ENCODE data around the gene CCNDBP1. TPM values are rescaled to one million over a fixed set of nuclear protein-coding genes. Genes with fewer than 3 reads are reported as not detected.

The CCNDBP1 gene
- total RNA-seq, 5 donors from 2014 or later (not counting 1 experiment from before 2014, with no cell fraction given): 91.3 to 103 (median 102) TPM

GRCh38 chr15:43238671-43239131, 53.5 kb downstream of the CCNDBP1 start:
- peaks cover 0 to 1% (median 0%) of the 10 kb centered on the region in 3 donors for H3K4me1 Mint-ChIP-seq
- no peaks in the 10 kb centered on the region for H3K36me3 Mint-ChIP-seq
- H3K27ac ChIP-seq (ENCODE audit: low read length): no peak overlapping the region
- H3K27ac Mint-ChIP-seq: no peak overlapping the region
- H3K36me3 ChIP-seq (ENCODE audit: control insufficient read depth in 2 of 2, extremely low read depth in 1 of 2, insufficient read depth in 1 of 2, low read length in 1 of 2): no peaks in the 10 kb centered on the region
- H3K27me3 ChIP-seq (replicated peaks in 1 of 2; ENCODE audit: control insufficient read depth in 2 of 2, extremely low read depth in 1 of 2, insufficient read depth in 2 of 2, low read length in 1 of 2): peaks cover 0 to 28% of the 10 kb centered on the region in 2 experiments
- no peak overlapping the region for H3K4me3 Mint-ChIP-seq
- 68% methylated on average over 8 of the region's 10 CpGs for WGBS (ENCODE audit: insufficient coverage)
- H3K4me3 ChIP-seq (ENCODE audit: control insufficient read depth in 1 of 2, extremely low read depth in 1 of 2, low read length in 1 of 2): no peak overlapping the region
- POLR2A ChIA-PET: no interaction called here
- no peaks in the 10 kb centered on the region for H3K4me1 ChIP-seq (ENCODE audit: control insufficient read depth in 1 of 2, extremely low read depth in 1 of 2, insufficient read depth in 2 of 2, low read length in 2 of 2)
- H3K27me3 Mint-ChIP-seq: peaks cover 11 to 13% of the 10 kb centered on the region in 2 donors
- no peaks in the 10 kb centered on the region for H3K9me3 Mint-ChIP-seq
- no peak for ATAC-seq (replicated peaks in 1 of 4)
- no peaks in the 10 kb centered on the region for H3K9me3 ChIP-seq
- CTCF ChIA-PET: no interaction called here
- DNase-seq: no peak

DNA sequence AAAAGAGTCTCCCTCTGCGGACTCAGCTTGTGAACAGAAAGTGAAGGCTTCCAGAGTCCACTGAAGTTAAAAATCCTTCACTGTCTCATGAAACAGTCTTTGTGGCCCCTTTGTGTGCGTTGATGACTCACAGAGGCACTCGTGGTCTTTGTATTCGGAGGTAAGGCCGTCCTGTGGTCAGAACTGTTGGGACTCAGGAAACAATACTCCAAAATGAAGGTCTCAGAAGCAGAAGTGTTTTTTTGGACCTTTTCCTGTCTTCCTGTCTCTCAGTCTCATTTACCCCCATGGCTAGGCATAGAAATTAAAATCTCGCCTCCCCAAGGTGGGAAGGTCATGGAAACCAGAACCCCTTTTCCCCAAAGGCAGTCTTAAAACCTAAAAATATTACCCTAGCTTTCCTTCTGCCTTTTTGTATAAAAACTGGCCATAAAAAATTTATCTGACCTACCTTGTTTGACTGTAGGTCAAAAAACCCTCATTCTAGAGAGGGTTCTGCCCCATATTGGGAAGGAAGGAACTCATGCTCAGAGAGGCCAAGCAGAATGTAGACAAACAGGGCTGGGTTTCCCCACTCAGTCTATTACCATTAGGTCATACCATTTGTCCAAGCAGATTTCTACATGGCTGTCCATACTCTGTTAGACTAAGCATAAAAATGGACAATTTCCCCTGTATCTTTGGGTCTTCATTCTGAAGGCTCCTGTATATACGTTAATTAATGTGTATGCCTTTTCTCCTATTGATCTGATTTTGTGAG, 54.7 kb downstream of the CCNDBP1 start:
- WGBS (ENCODE audit: insufficient coverage): 45% methylated on average over 5 of the region's 7 CpGs
- peaks cover 10 to 16% of the 10 kb centered on the region in 2 donors for H3K27me3 Mint-ChIP-seq
- H3K27ac Mint-ChIP-seq: no peak overlapping the region
- no peak for ATAC-seq (replicated peaks in 1 of 4)
- no peaks in the 10 kb centered on the region for H3K9me3 Mint-ChIP-seq
- H3K4me3 ChIP-seq (ENCODE audit: control insufficient read depth in 1 of 2, extremely low read depth in 1 of 2, low read length in 1 of 2): no peak overlapping the region
- POLR2A ChIA-PET: no interaction called here
- peaks cover 0 to 28% of the 10 kb centered on the region in 2 experiments for H3K27me3 ChIP-seq (replicated peaks in 1 of 2; ENCODE audit: control insufficient read depth in 2 of 2, extremely low read depth in 1 of 2, insufficient read depth in 2 of 2, low read length in 1 of 2)
- DNase-seq: no peak
- no peaks in the 10 kb centered on the region for H3K4me1 ChIP-seq (ENCODE audit: control insufficient read depth in 1 of 2, extremely low read depth in 1 of 2, insufficient read depth in 2 of 2, low read length in 2 of 2)
- H3K4me1 Mint-ChIP-seq: peaks cover 0 to 1% (median 0%) of the 10 kb centered on the region in 3 donors
- CTCF ChIA-PET: interaction anchor here in 1 of 2 donors (0.6 kb wide), 1 partner anchor 15 kb away, joined by 10 read pairs; no protein-coding TSS in a partner anchor
- no peaks in the 10 kb centered on the region for H3K36me3 Mint-ChIP-seq
- no peaks in the 10 kb centered on the region for H3K36me3 ChIP-seq (ENCODE audit: control insufficient read depth in 2 of 2, extremely low read depth in 1 of 2, insufficient read depth in 1 of 2, low read length in 1 of 2)
- no peak overlapping the region for H3K27ac ChIP-seq (ENCODE audit: low read length)
- H3K4me3 Mint-ChIP-seq: no peak overlapping the region
- no peaks in the 10 kb centered on the region for H3K9me3 ChIP-seq

GRCh38 chr15:43241100-43241499, 55.9 kb downstream of the CCNDBP1 start:
- peaks cover 5 to 16% of the 10 kb centered on the region in 2 donors for H3K27me3 Mint-ChIP-seq
- Histone ChIP-seq H3K27me3 (replicated peaks in 1 of 2; ENCODE audit: control insufficient read depth in 2 of 2, extremely low read depth in 1 of 2, insufficient read depth in 2 of 2, low read length in 1 of 2) (peaks cover 0 to 22% of the 10 kb centered on the region in 2 experiments), H3K4me1 (ENCODE audit: control insufficient read depth in 1 of 2, extremely low read depth in 1 of 2, insufficient read depth in 2 of 2, low read length in 2 of 2) (no peaks in the 10 kb centered on the region), H3K36me3 (ENCODE audit: control insufficient read depth in 2 of 2, extremely low read depth in 1 of 2, insufficient read depth in 1 of 2, low read length in 1 of 2) (no peaks in the 10 kb centered on the region), H3K9me3 (no peaks in the 10 kb centered on the region), H3K27ac (ENCODE audit: low read length) (no peak overlapping the region), H3K4me3 (ENCODE audit: control insufficient read depth in 1 of 2, extremely low read depth in 1 of 2, low read length in 1 of 2) (no peak overlapping the region)
- H3K4me3 Mint-ChIP-seq: no peak overlapping the region
- peaks cover 0 to 1% (median 0%) of the 10 kb centered on the region in 3 donors for H3K4me1 Mint-ChIP-seq
- ATAC-seq (replicated peaks in 1 of 4) (no peak), DNase-seq (no peak)
- CTCF ChIA-PET: no interaction called here
- H3K36me3 Mint-ChIP-seq: no peaks in the 10 kb centered on the region
- no peak overlapping the region for H3K27ac Mint-ChIP-seq
- no peaks in the 10 kb centered on the region for H3K9me3 Mint-ChIP-seq
- WGBS (ENCODE audit: insufficient coverage): no CpG with 5 or more reads among the region's 1 CpG
- POLR2A ChIA-PET: no interaction called here

GRCh38 chr15:43242616-43243015, 57.4 kb downstream of the CCNDBP1 start:
- Mint-ChIP-seq H3K27me3 (peaks cover 3 to 15% of the 10 kb centered on the region in 2 donors), H3K36me3 (no peaks in the 10 kb centered on the region), H3K27ac (no peak overlapping the region), H3K4me3 (no peak overlapping the region), H3K9me3 (no peaks in the 10 kb centered on the region), H3K4me1 (peaks cover 0 to 5% (median 1%) of the 10 kb centered on the region in 3 donors)
- no peaks in the 10 kb centered on the region for H3K4me1 ChIP-seq (ENCODE audit: control insufficient read depth in 1 of 2, extremely low read depth in 1 of 2, insufficient read depth in 2 of 2, low read length in 2 of 2)
- no peaks in the 10 kb centered on the region for H3K9me3 ChIP-seq
- no peaks in the 10 kb centered on the region for H3K36me3 ChIP-seq (ENCODE audit: control insufficient read depth in 2 of 2, extremely low read depth in 1 of 2, insufficient read depth in 1 of 2, low read length in 1 of 2)
- CTCF ChIA-PET: no interaction called here
- H3K27ac ChIP-seq (ENCODE audit: low read length): no peak overlapping the region
- DNase-seq: no peak
- H3K27me3 ChIP-seq (replicated peaks in 1 of 2; ENCODE audit: control insufficient read depth in 2 of 2, extremely low read depth in 1 of 2, insufficient read depth in 2 of 2, low read length in 1 of 2): peaks cover 0 to 19% of the 10 kb centered on the region in 2 experiments
- POLR2A ChIA-PET: interaction anchor here in 1 of 2 donors (0.7 kb wide), 1 partner anchor 39 kb away, joined by 3 read pairs; no protein-coding TSS in a partner anchor
- WGBS (ENCODE audit: insufficient coverage): no CpG with 5 or more reads among the region's 5 CpGs
- no peak for ATAC-seq (replicated peaks in 1 of 4)
- H3K4me3 ChIP-seq (ENCODE audit: control insufficient read depth in 1 of 2, extremely low read depth in 1 of 2, low read length in 1 of 2): no peak overlapping the region

DNA sequence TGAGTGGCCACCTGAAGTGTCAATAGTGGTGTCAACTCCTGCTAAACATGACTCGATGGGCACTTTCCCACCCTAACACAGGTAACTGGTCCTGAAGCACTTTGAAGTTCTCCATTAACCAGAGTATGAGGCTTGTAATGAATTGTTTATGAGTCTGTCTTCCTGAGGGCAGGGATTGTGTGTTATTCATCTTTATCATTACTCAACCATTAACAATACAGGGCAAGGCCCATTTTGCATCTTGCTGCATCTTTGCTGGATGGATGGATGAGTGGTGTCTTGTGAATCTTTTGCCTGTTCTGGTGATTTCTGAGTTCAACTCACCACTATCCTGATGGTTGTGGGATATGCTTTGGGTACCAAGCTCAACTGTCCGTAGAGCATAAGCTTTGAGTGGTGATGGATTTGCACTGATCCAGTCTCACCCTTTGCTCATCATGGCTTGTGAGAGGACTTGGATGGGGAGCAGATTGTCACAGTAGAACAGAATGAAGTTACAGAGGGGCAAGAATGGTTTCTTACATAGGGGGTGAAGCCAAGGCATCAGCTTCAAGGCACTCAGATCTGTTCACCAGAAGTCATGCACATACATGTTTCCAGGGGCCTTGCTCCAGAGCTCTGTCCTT, 57.9 kb downstream of the CCNDBP1 start:
- Histone ChIP-seq H3K36me3 (ENCODE audit: control insufficient read depth in 2 of 2, extremely low read depth in 1 of 2, insufficient read depth in 1 of 2, low read length in 1 of 2) (no peaks in the 10 kb centered on the region), H3K4me1 (ENCODE audit: control insufficient read depth in 1 of 2, extremely low read depth in 1 of 2, insufficient read depth in 2 of 2, low read length in 2 of 2) (no peaks in the 10 kb centered on the region), H3K27me3 (replicated peaks in 1 of 2; ENCODE audit: control insufficient read depth in 2 of 2, extremely low read depth in 1 of 2, insufficient read depth in 2 of 2, low read length in 1 of 2) (peaks cover 0 to 14% of the 10 kb centered on the region in 2 experiments), H3K9me3 (no peaks in the 10 kb centered on the region), H3K4me3 (ENCODE audit: control insufficient read depth in 1 of 2, extremely low read depth in 1 of 2, low read length in 1 of 2) (no peak overlapping the region), H3K27ac (ENCODE audit: low read length) (no peak overlapping the region)
- no peaks in the 10 kb centered on the region for H3K36me3 Mint-ChIP-seq
- CTCF ChIA-PET: no interaction called here
- POLR2A ChIA-PET: no interaction called here
- no peak overlapping the region for H3K4me3 Mint-ChIP-seq
- H3K27ac Mint-ChIP-seq: no peak overlapping the region
- WGBS (ENCODE audit: insufficient coverage): 83% methylated on average over 1 of the region's 2 CpGs
- H3K4me1 Mint-ChIP-seq: peaks cover 0 to 5% (median 1%) of the 10 kb centered on the region in 3 donors
- no peak for ATAC-seq (replicated peaks in 1 of 4)
- H3K27me3 Mint-ChIP-seq: peaks cover 3 to 10% of the 10 kb centered on the region in 2 donors
- H3K9me3 Mint-ChIP-seq: no peaks in the 10 kb centered on the region
- DNase-seq: no peak

DNA sequence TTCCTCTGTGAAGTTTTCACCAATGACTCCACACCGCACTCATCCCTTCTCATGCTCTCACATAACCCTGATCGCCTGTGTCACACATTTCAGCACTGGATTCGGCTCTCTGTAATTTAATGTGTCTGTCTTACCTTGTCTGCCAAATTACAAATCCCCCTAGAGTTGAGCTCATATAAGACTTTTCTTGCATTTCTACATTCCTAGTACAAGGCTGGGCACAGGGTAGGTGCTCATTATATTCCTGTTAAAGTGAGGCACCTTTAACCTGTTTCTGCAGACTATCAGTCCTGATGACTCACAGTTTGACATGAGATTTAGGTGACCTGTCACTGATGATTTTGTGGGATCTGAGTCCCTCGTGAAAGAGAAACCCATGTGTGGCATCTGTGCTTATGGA, 58.9 kb downstream of the CCNDBP1 start:
- H3K4me3 Mint-ChIP-seq: no peak overlapping the region
- H3K4me1 Mint-ChIP-seq: peaks cover 0 to 5% (median 1%) of the 10 kb centered on the region in 3 donors
- H3K27ac ChIP-seq (ENCODE audit: low read length): no peak overlapping the region
- H3K4me1 ChIP-seq (ENCODE audit: control insufficient read depth in 1 of 2, extremely low read depth in 1 of 2, insufficient read depth in 2 of 2, low read length in 2 of 2): no peaks in the 10 kb centered on the region
- CTCF ChIA-PET: no interaction called here
- no peak for DNase-seq
- POLR2A ChIA-PET: no interaction called here
- H3K4me3 ChIP-seq (ENCODE audit: control insufficient read depth in 1 of 2, extremely low read depth in 1 of 2, low read length in 1 of 2): no peak overlapping the region
- no peaks in the 10 kb centered on the region for H3K9me3 Mint-ChIP-seq
- H3K36me3 ChIP-seq (ENCODE audit: control insufficient read depth in 2 of 2, extremely low read depth in 1 of 2, insufficient read depth in 1 of 2, low read length in 1 of 2): no peaks in the 10 kb centered on the region
- peaks cover 0 to 4% of the 10 kb centered on the region in 2 donors for H3K27me3 Mint-ChIP-seq
- no peak overlapping the region for H3K27ac Mint-ChIP-seq
- no peaks in the 10 kb centered on the region for H3K9me3 ChIP-seq
- WGBS (ENCODE audit: insufficient coverage): 97% methylated on average over 3 of the region's 4 CpGs
- no peak for ATAC-seq (replicated peaks in 1 of 4)
- H3K36me3 Mint-ChIP-seq: no peaks in the 10 kb centered on the region
- peaks cover 0 to 4% of the 10 kb centered on the region in 2 experiments for H3K27me3 ChIP-seq (replicated peaks in 1 of 2; ENCODE audit: control insufficient read depth in 2 of 2, extremely low read depth in 1 of 2, insufficient read depth in 2 of 2, low read length in 1 of 2)

Measured in T-cell (primary cell).